ENCODE results near the gene UBALD2.
A peak's percentile ranks its signal among the peaks of the same experiment; 100 is the strongest.
"Not testable (repeated sequence)": the region's sequence is repeated elsewhere in the genome, so short reads cannot be mapped to it uniquely, and the experiment has no call there.

UBALD2 gene

GRCh38 chr17:76252040-76252954 is 12.9 kb upstream of the UBALD2 start:
- peak; percentile 100 for ATAC-seq (ENCODE audit: low read depth)
- Mint-ChIP-seq H3K4me3 (peak overlapping the region; percentile 79), H3K36me3 (no peaks in the 10 kb centered on the region), H3K9me3 (no peaks in the 10 kb centered on the region), H3K27ac (peak overlapping the region; percentile 78), H3K27me3 (peaks cover 1% of the 10 kb centered on the region), H3K4me1 (peaks cover 23% of the 10 kb centered on the region)
- DNase-seq (ENCODE audit: low spot score in 2 of 2), result peak in 1 of 2 donors; percentile 35

DNA sequence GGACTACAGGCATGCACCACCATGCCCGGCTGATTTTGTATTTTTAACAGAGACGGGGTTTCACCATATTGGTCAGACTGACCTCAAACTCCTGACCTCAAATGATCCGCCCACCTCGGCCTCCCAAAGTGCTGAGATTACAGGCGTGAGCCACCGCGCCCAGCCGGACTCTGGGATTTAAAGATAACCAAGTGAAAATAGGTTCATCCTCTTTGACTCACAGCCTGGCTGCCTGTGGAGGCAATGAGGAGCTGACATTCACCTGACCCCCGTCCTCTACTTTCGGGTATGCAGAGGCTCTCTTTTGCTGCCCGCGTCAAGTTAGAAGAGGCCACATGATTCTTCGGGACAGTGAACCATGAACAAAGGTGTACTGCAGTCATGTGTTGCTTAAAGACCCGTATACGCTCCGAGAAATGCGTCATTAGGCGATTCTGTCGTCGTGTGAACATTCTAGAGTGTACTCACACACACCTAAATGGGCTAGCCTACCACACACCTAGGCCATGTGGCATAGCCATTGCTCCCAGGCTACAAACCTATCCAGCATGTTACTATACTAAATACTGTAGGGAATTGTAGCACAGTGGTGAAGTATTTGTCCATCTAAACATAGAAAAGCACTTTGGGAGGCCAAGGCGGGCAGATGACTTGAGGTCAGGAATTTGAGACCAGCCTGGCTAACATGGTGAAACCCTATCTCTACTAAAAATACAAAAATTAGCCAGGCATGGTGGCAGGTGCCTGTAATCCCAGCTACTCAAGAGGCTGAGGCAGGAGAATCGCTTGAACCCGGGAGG is 12.0 kb upstream of the UBALD2 start:
- not testable (repeated sequence) for ATAC-seq (ENCODE audit: low read depth); H3K27me3 Mint-ChIP-seq; H3K36me3 Mint-ChIP-seq; H3K9me3 Mint-ChIP-seq; DNase-seq (ENCODE audit: low spot score in 2 of 2)
- Mint-ChIP-seq H3K4me1 (peaks cover 20% of the 10 kb centered on the region), H3K4me3 (peak overlapping the region; percentile 79), H3K27ac (peak overlapping the region; percentile 78)

GRCh38 chr17:76253841-76254240 is 11.3 kb upstream of the UBALD2 start:
- Mint-ChIP-seq H3K36me3 (no peaks in the 10 kb centered on the region), H3K27ac (no peak overlapping the region), H3K4me3 (no peak overlapping the region), H3K9me3 (no peaks in the 10 kb centered on the region), H3K27me3 (peaks cover 1% of the 10 kb centered on the region), H3K4me1 (peaks cover 20% of the 10 kb centered on the region)
- DNase-seq (ENCODE audit: low spot score in 2 of 2) (no peak), ATAC-seq (ENCODE audit: low read depth) (no peak)

- DNase-seq (ENCODE audit: low spot score in 2 of 2), result no peak
- peaks cover 21% of the 10 kb centered on the region for H3K4me1 Mint-ChIP-seq
- peaks cover 1% of the 10 kb centered on the region for H3K27me3 Mint-ChIP-seq
- no peaks in the 10 kb centered on the region for H3K36me3 Mint-ChIP-seq
- H3K4me3 Mint-ChIP-seq, result no peak overlapping the region
- ATAC-seq (ENCODE audit: low read depth), result no peak
- H3K27ac Mint-ChIP-seq, result no peak overlapping the region
- no peaks in the 10 kb centered on the region for H3K9me3 Mint-ChIP-seq
Measured at GRCh38 chr17:76254275-76254674, 10.9 kb upstream of the UBALD2 start.

DNA sequence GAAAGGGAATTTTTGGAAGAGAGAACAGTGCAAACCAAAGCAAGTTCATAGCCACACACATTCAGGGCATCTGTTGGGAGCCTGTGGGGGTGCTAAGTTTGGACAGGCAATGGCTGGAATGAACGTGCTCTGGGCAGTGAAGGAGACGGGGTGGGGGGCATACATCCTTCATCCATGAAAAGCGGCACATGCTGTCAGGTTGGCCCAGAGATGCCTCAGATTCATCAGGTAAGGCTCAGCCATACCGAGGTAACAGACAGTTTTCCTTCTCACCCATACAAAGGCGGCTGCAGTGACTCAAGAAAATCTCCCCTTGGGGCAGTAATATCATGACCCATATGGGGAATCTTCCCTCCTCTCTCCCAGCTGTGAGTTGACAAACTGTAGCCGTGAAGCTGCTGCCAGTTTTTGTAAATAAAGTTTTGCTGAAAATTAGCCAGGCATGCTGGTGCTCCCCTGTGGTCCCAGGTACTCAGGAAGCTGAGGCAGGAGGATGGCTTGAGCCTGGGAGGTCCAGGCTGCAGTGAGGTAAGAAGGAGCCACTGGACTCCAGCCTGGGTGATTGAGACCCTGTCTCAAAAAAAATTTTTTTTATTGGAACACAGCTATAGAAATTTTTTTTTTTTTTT is 9.2 kb upstream of the UBALD2 start:
- Mint-ChIP-seq H3K9me3 (no peaks in the 10 kb centered on the region), H3K4me3 (no peak overlapping the region), H3K27ac (no peak overlapping the region), H3K4me1 (peaks cover 35% of the 10 kb centered on the region), H3K36me3 (no peaks in the 10 kb centered on the region), H3K27me3 (peaks cover 1% of the 10 kb centered on the region)
- ATAC-seq (ENCODE audit: low read depth), result no peak
- DNase-seq (ENCODE audit: low spot score in 2 of 2), result no peak

- not testable (repeated sequence) for H3K4me3 Mint-ChIP-seq; ATAC-seq (ENCODE audit: low read depth); DNase-seq (ENCODE audit: low spot score in 2 of 2); H3K36me3 Mint-ChIP-seq; H3K27me3 Mint-ChIP-seq; H3K9me3 Mint-ChIP-seq; H3K27ac Mint-ChIP-seq
- peaks cover 35% of the 10 kb centered on the region for H3K4me1 Mint-ChIP-seq
Measured at GRCh38 chr17:76256430-76257050, 8.6 kb upstream of the UBALD2 start.

- Mint-ChIP-seq H3K4me1 (peaks cover 44% of the 10 kb centered on the region), H3K4me3 (peak overlapping the region; percentile 69), H3K9me3 (no peaks in the 10 kb centered on the region), H3K36me3 (no peaks in the 10 kb centered on the region), H3K27me3 (no peaks in the 10 kb centered on the region), H3K27ac (peak overlapping the region; percentile 45)
- DNase-seq (ENCODE audit: low spot score in 2 of 2) (no peak), ATAC-seq (ENCODE audit: low read depth) (no peak)
Measured at GRCh38 chr17:76260220-76260619, 4.9 kb upstream of the UBALD2 start.

DNA sequence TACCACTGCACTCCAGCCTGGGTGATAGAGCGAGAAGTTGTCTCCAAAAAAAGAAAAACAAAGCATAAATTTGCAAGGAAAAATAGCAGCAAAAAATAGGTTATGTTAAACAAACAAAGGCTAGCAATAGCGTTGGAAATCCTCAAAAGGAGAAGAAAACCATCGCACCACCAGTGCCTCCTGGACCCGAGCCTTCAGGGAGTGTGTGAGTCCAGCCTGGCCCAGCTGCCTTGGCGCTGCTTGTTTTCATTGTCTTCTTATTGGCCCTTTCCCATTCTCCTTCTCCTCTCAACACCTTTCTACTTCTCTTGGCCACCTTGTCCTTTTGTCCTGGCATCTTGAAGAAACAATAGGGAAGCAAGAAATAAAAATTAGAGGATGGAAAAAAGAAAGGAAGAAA is 4.5 kb upstream of the UBALD2 start:
- Mint-ChIP-seq H3K36me3 (no peaks in the 10 kb centered on the region), H3K27me3 (no peaks in the 10 kb centered on the region), H3K27ac (peak overlapping the region; percentile 45), H3K4me1 (peaks cover 42% of the 10 kb centered on the region), H3K9me3 (no peaks in the 10 kb centered on the region), H3K4me3 (peak overlapping the region; percentile 69)
- ATAC-seq (ENCODE audit: low read depth) (no peak), DNase-seq (ENCODE audit: low spot score in 2 of 2) (no peak)

GRCh38 chr17:76261421-76262215 is 3.5 kb upstream of the UBALD2 start:
- Mint-ChIP-seq H3K9me3 (no peaks in the 10 kb centered on the region), H3K27me3 (no peaks in the 10 kb centered on the region), H3K4me1 (peaks cover 42% of the 10 kb centered on the region), H3K27ac (peak overlapping the region; percentile 47), H3K4me3 (peak overlapping the region; percentile 71), H3K36me3 (no peaks in the 10 kb centered on the region)
- DNase-seq (ENCODE audit: low spot score in 2 of 2) (no peak), ATAC-seq (ENCODE audit: low read depth) (no peak)

DNA sequence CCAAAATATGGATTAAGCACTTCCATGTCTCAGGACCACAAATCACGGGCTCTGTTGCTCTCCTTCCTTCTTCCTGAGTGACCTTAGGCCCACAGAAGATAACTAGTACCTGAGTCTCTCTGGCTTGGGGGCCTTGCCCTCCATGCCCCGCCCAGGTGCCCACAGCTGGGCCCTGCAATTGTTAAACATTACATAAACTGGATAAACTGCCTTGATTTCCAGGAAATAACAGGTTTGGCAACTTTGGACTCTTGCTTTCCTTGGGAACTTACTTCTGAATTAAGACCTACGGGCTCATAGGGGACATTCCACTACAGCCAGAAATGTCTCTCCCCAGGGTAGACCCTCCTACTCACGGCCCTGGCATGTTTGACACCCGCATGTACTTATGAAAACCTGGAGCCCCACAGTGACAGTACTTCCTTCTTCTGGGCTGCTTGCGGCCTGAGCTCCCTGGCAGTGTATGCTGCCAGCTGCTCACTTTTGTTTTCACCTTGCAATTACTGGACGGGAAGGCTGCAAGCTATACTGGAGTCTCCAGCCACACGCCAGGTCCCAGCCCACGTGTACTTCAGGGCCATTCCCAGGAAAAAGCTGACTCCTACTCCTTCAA is 2.3 kb upstream of the UBALD2 start:
- Mint-ChIP-seq H3K4me1 (peaks cover 43% of the 10 kb centered on the region), H3K4me3 (peak overlapping the region; percentile 61), H3K27me3 (no peaks in the 10 kb centered on the region), H3K9me3 (no peaks in the 10 kb centered on the region), H3K27ac (peak overlapping the region; percentile 60), H3K36me3 (peaks cover 2% of the 10 kb centered on the region)
- DNase-seq (ENCODE audit: low spot score in 2 of 2) (no peak), ATAC-seq (ENCODE audit: low read depth) (peak; percentile 12)

- Mint-ChIP-seq H3K4me1 (peaks cover 48% of the 10 kb centered on the region), H3K9me3 (no peaks in the 10 kb centered on the region), H3K27ac (peak overlapping the region; percentile 60), H3K36me3 (peaks cover 6% of the 10 kb centered on the region), H3K4me3 (no peak overlapping the region), H3K27me3 (no peaks in the 10 kb centered on the region)
- no peak for ATAC-seq (ENCODE audit: low read depth)
- no peak for DNase-seq (ENCODE audit: low spot score in 2 of 2)
Measured at GRCh38 chr17:76263896-76264295, 1.3 kb upstream of the UBALD2 start.

DNA sequence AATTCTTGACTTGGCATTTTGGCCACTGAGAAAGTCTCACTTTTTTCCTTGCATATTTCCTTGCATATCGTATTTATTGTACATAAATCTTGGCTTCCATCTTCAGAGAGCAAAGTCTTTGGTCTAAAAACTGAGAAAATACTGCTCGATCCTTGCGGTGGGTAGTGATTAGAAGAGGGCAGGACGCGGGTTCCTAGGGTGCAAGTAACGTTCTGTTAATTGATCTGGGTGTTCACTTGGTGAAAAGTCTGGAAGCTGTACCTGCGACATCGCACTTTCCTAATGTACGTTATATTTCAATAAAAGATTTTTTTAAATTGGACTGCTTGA is 758 bp upstream of the UBALD2 start:
- no peaks in the 10 kb centered on the region for H3K27me3 Mint-ChIP-seq
- H3K4me1 Mint-ChIP-seq, result peaks cover 51% of the 10 kb centered on the region

More for the DNA sequence above, 758 bp upstream of the UBALD2 start:
- H3K9me3 Mint-ChIP-seq, result no peaks in the 10 kb centered on the region
- H3K36me3 Mint-ChIP-seq, result peaks cover 6% of the 10 kb centered on the region
- no peak for DNase-seq (ENCODE audit: low spot score in 2 of 2)
- peak overlapping the region; percentile 60 for H3K27ac Mint-ChIP-seq
- H3K4me3 Mint-ChIP-seq, result peak overlapping the region; percentile 78
- no peak for ATAC-seq (ENCODE audit: low read depth)
